Measurements from ENCODE around the gene CEP135.

- TF ChIP-seq CTCF (IDR thresholded peaks at IDR 0.05) (no peak), POLR2A (IDR thresholded peaks at IDR 0.05) (no peak), POLR2AphosphoS5 (IDR thresholded peaks at IDR 0.05) (no peak)
Observed at GRCh38 chr4:56062106-56062505, 113.4 kb downstream of the CEP135 start.

Data from breast epithelium (tissue), 3 donors.